WTC11 (cell line): ENCODE data around the gene APOE. TPM values are rescaled to one million over a fixed set of nuclear protein-coding genes. Genes with fewer than 3 reads are reported as not detected.

Experiments
- ATAC-seq: fragments of 200-7000 bp; cut with Tn5 transposase; 2 replicates; pipeline ENCODE4 v1.10.0; 2021; ENCODE audit warnings: mild to moderate bottlenecking, moderate library complexity
- CTCF ChIA-PET: fragments of 300-600 bp; sonication (Branson Sonifier 250); formaldehyde crosslinking; loops from one replicate; lab custom pipeline; 2021; ENCODE audit warnings: antibody characterized with exemption; lab: Charles Lee
- POLR2A ChIA-PET: fragments of 350-600 bp; sonication (Branson Sonifier 250); formaldehyde crosslinking; loops from one replicate; lab custom pipeline; 2021; ENCODE audit warnings: antibody characterized with exemption; lab: Charles Lee
- DNase-seq: peaks from one replicate; pipeline ENCODE4 v3.0.0; 2021; ENCODE audit warnings: low spot score
- H3K27ac Mint-ChIP-seq: 2 replicates; pipeline ENCODE4 v1.8.0; 2021; ENCODE audit warnings: mixed read lengths
- H3K27me3 Mint-ChIP-seq: 2 replicates; pipeline ENCODE4 v1.8.0; 2021; ENCODE audit warnings: low read depth, mild to moderate bottlenecking, moderate library complexity, mixed read lengths
- H3K36me3 Mint-ChIP-seq: 2 replicates; pipeline ENCODE4 v1.8.0; 2021; ENCODE audit warnings: mixed read lengths
- H3K4me1 Mint-ChIP-seq: 2 replicates; pipeline ENCODE4 v1.8.0; 2022; ENCODE audit warnings: mixed read lengths
- H3K4me3 Mint-ChIP-seq: 2 replicates; pipeline ENCODE4 v1.8.0; 2021; ENCODE audit warnings: mild to moderate bottlenecking, moderate library complexity, mixed read lengths
- H3K9me3 Mint-ChIP-seq: 2 replicates; pipeline ENCODE4 v1.8.0; 2021; ENCODE audit warnings: mixed read lengths
- ELF4 ChIP-seq: sonication (generic); formaldehyde crosslinking; IDR thresholded peaks from 2 replicates; pipeline ENCODE4 v1.8.1; 2022; ENCODE audit warnings: low read depth, mild to moderate bottlenecking, moderate library complexity, missing genetic modification reagents
- MXD4 ChIP-seq: fragments of 250-450 bp; sonication (Bioruptor Pico); IDR thresholded peaks from 2 replicates; pipeline ENCODE4 v1.8.0; 2021; ENCODE audit warnings: mild to moderate bottlenecking, moderate library complexity, borderline replicate concordance
- NFE2L1 ChIP-seq: sonication (generic); formaldehyde crosslinking; IDR thresholded peaks from 2 replicates; pipeline ENCODE4 v1.8.1; 2023; ENCODE audit warnings: missing genetic modification reagents
- ZBTB21 ChIP-seq: sonication (generic); formaldehyde crosslinking; IDR thresholded peaks from 2 replicates; pipeline ENCODE4 v1.8.1; 2023; ENCODE audit warnings: mild to moderate bottlenecking, missing genetic modification reagents, borderline replicate concordance
- ZNF416 ChIP-seq: fragments of 250-450 bp; sonication (Bioruptor Pico); IDR thresholded peaks from 2 replicates; pipeline ENCODE4 v1.9.0; 2021; ENCODE audit warnings: mild to moderate bottlenecking, inconsistent platforms
- total RNA-seq: library from RNA; stranded (reverse); gene quantifications from 3 replicates; pipeline ENCODE4 v1.2.3, GENCODE V29; 2021
- TF ChIP-seq, protein P1 (sequence below): sonication (generic); formaldehyde crosslinking; IDR thresholded peaks from 2 replicates; pipeline ENCODE4 v1.8.0; 2022; ENCODE audit warnings: mild to moderate bottlenecking, missing genetic modification reagents
- TF ChIP-seq, protein P2 (sequence below): fragments of 200-600 bp; IDR thresholded peaks from 2 replicates; pipeline ENCODE4 v1.8.0; 2022; ENCODE audit warnings: antibody characterized with exemption
- TF ChIP-seq, protein P3 (sequence below): sonication (generic); formaldehyde crosslinking; IDR thresholded peaks from 2 replicates; pipeline ENCODE4 v1.8.1; 2023; ENCODE audit warnings: mild to moderate bottlenecking, missing genetic modification reagents, moderate library complexity
- TF ChIP-seq, protein P4 (sequence below): sonication (generic); formaldehyde crosslinking; IDR thresholded peaks from 2 replicates; pipeline ENCODE4 v1.8.0; 2022; ENCODE audit warnings: mild to moderate bottlenecking, missing genetic modification reagents
- TF ChIP-seq, protein P5 (sequence below): sonication (generic); formaldehyde crosslinking; conservative IDR thresholded peaks from 2 replicates; pipeline ENCODE4 v1.8.1; 2022; ENCODE audit warnings: mild to moderate bottlenecking, missing genetic modification reagents
- TF ChIP-seq, protein P6 (sequence below): sonication (generic); formaldehyde crosslinking; IDR thresholded peaks from 2 replicates; pipeline ENCODE4 v1.8.0; 2022; ENCODE audit warnings: mild to moderate bottlenecking, missing genetic modification reagents
- TF ChIP-seq, protein P7 (sequence below): sonication (generic); formaldehyde crosslinking; IDR thresholded peaks from 2 replicates; pipeline ENCODE4 v1.8.1; 2023; ENCODE audit warnings: mild to moderate bottlenecking, moderate library complexity, missing genetic modification reagents
- TF ChIP-seq, protein P8 (sequence below): sonication (generic); formaldehyde crosslinking; IDR thresholded peaks from 2 replicates; pipeline ENCODE4 v1.8.1; 2022; ENCODE audit warnings: low read depth, mild to moderate bottlenecking, moderate library complexity, missing genetic modification reagents, borderline replicate concordance

APOE gene
- total RNA-seq, 1 experiment from 2014 or later = 824 TPM

DNA sequence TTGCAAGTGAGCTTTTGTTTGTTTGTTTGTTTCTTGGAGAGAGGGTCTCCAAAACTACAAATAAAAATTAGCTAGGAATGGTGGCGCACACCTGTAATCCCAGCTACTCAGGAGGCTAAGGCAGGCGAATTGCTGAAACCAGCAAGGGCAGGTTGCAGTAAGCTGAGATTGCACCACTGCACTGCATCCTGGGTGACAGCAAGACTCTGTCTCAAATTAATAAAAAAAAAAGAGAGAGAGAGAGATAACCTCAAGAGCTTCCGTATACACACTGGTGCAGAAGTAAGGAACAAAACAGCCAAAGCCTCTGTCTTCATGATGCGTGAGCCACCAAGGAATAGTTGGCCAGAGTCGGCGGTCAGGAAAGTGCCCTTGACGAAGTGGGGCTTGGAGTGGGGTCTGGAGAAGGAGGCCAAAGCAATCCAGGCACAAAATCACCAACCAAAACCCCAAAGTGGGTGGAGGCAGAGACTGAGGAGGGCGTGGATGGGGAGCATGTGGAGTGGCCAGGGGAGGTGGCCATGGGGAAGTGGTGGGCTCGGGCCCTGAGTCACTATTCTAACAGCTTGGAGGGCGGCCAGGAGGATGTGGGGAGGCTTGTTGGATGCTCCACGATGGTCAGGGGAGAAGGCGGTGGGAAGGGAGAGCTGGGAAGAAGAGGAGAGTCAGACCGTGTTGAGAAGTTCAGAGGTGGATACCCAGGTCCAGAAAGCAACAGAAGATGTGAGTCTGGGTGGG, 35.7 kb upstream of the APOE start:
- no peaks in the 10 kb centered on the region for H3K9me3 Mint-ChIP-seq
- no peaks in the 10 kb centered on the region for H3K27me3 Mint-ChIP-seq
- no peaks in the 10 kb centered on the region for H3K4me1 Mint-ChIP-seq
- peak overlapping the region; percentile 45; the same call in 1 of the 2 replicates for H3K27ac Mint-ChIP-seq
- no peak for DNase-seq
- CTCF ChIA-PET = interaction anchor here (0.8 kb wide), 1 partner anchor 146 kb away, joined by 3 read pairs; no protein-coding TSS in a partner anchor
- H3K4me3 Mint-ChIP-seq = no peak overlapping the region
- POLR2A ChIA-PET = no interaction called here
- ATAC-seq = no peak
- TF ChIP-seq, protein P1, sequence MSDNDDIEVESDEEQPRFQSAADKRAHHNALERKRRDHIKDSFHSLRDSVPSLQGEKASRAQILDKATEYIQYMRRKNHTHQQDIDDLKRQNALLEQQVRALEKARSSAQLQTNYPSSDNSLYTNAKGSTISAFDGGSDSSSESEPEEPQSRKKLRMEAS (CRISPR knock-in tag) = no peak
- TF ChIP-seq, protein P2, sequence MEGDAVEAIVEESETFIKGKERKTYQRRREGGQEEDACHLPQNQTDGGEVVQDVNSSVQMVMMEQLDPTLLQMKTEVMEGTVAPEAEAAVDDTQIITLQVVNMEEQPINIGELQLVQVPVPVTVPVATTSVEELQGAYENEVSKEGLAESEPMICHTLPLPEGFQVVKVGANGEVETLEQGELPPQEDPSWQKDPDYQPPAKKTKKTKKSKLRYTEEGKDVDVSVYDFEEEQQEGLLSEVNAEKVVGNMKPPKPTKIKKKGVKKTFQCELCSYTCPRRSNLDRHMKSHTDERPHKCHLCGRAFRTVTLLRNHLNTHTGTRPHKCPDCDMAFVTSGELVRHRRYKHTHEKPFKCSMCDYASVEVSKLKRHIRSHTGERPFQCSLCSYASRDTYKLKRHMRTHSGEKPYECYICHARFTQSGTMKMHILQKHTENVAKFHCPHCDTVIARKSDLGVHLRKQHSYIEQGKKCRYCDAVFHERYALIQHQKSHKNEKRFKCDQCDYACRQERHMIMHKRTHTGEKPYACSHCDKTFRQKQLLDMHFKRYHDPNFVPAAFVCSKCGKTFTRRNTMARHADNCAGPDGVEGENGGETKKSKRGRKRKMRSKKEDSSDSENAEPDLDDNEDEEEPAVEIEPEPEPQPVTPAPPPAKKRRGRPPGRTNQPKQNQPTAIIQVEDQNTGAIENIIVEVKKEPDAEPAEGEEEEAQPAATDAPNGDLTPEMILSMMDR = no peak
- no peak for TF ChIP-seq ZBTB21 (CRISPR knock-in tag)
- TF ChIP-seq, protein P3, sequence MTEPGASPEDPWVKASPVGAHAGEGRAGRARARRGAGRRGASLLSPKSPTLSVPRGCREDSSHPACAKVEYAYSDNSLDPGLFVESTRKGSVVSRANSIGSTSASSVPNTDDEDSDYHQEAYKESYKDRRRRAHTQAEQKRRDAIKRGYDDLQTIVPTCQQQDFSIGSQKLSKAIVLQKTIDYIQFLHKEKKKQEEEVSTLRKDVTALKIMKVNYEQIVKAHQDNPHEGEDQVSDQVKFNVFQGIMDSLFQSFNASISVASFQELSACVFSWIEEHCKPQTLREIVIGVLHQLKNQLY (CRISPR knock-in tag) = no peak
- TF ChIP-seq, protein P4, sequence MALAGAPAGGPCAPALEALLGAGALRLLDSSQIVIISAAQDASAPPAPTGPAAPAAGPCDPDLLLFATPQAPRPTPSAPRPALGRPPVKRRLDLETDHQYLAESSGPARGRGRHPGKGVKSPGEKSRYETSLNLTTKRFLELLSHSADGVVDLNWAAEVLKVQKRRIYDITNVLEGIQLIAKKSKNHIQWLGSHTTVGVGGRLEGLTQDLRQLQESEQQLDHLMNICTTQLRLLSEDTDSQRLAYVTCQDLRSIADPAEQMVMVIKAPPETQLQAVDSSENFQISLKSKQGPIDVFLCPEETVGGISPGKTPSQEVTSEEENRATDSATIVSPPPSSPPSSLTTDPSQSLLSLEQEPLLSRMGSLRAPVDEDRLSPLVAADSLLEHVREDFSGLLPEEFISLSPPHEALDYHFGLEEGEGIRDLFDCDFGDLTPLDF (CRISPR knock-in tag) = no peak
- TF ChIP-seq ZNF416 (CRISPR knock-in tag) = no peak
- no peak for TF ChIP-seq ELF4 (CRISPR knock-in tag)
- no peak for TF ChIP-seq MXD4
- TF ChIP-seq, protein P5, sequence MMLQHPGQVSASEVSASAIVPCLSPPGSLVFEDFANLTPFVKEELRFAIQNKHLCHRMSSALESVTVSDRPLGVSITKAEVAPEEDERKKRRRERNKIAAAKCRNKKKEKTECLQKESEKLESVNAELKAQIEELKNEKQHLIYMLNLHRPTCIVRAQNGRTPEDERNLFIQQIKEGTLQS = no peak
- TF ChIP-seq, protein P6, sequence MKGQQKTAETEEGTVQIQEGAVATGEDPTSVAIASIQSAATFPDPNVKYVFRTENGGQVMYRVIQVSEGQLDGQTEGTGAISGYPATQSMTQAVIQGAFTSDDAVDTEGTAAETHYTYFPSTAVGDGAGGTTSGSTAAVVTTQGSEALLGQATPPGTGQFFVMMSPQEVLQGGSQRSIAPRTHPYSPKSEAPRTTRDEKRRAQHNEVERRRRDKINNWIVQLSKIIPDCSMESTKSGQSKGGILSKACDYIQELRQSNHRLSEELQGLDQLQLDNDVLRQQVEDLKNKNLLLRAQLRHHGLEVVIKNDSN (CRISPR knock-in tag) = no peak
- TF ChIP-seq, protein P7, sequence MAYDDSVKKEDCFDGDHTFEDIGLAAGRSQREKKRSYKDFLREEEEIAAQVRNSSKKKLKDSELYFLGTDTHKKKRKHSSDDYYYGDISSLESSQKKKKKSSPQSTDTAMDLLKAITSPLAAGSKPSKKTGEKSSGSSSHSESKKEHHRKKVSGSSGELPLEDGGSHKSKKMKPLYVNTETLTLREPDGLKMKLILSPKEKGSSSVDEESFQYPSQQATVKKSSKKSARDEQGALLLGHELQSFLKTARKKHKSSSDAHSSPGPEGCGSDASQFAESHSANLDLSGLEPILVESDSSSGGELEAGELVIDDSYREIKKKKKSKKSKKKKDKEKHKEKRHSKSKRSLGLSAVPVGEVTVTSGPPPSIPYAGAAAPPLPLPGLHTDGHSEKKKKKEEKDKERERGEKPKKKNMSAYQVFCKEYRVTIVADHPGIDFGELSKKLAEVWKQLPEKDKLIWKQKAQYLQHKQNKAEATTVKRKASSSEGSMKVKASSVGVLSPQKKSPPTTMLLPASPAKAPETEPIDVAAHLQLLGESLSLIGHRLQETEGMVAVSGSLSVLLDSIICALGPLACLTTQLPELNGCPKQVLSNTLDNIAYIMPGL (CRISPR knock-in tag) = no peak
- TF ChIP-seq, protein P8, sequence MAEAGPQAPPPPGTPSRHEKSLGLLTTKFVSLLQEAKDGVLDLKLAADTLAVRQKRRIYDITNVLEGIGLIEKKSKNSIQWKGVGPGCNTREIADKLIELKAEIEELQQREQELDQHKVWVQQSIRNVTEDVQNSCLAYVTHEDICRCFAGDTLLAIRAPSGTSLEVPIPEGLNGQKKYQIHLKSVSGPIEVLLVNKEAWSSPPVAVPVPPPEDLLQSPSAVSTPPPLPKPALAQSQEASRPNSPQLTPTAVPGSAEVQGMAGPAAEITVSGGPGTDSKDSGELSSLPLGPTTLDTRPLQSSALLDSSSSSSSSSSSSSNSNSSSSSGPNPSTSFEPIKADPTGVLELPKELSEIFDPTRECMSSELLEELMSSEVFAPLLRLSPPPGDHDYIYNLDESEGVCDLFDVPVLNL = no peak
- TF ChIP-seq NFE2L1 = no peak
- TF ChIP-seq, all 79 proteins: peak for 0
- H3K36me3 Mint-ChIP-seq = peaks cover 68% of the 10 kb centered on the region

DNA sequence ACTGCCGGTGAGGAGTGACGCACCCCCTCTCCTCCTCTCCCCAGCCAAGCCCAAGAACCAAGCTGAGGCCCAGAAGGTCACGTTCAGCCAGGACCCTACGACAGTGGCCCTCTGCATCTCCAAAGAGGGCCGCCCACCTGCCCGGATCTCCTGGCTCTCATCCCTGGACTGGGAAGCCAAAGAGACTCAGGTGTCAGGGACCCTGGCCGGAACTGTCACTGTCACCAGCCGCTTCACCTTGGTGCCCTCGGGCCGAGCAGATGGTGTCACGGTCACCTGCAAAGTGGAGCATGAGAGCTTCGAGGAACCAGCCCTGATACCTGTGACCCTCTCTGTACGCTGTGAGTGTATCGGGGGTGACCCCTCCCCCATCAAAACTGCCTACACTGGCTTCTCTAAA, 33.8 kb upstream of the APOE start:
- ChIA-PET CTCF (no interaction called here), POLR2A (interaction anchor here (0.6 kb wide), 1 partner anchor 11 kb away, joined by 3 read pairs; no protein-coding TSS in a partner anchor)
- DNase-seq (no peak), ATAC-seq (no peak)
- Mint-ChIP-seq H3K27me3 (no peaks in the 10 kb centered on the region), H3K4me3 (no peak overlapping the region), H3K27ac (no peak overlapping the region), H3K9me3 (no peaks in the 10 kb centered on the region), H3K4me1 (peaks cover 8% of the 10 kb centered on the region), H3K36me3 (peaks cover 71% of the 10 kb centered on the region)
- TF ChIP-seq, protein P6 (CRISPR knock-in tag) = no peak
